Measurements from ENCODE around the gene ARHGEF26.

Gene ARHGEF26

GRCh38 chr3:154252759-154253638 lies 131.8 kb downstream of the ARHGEF26 start:
- DNase-seq (ENCODE audit: low spot score): peak; percentile 93

DNA sequence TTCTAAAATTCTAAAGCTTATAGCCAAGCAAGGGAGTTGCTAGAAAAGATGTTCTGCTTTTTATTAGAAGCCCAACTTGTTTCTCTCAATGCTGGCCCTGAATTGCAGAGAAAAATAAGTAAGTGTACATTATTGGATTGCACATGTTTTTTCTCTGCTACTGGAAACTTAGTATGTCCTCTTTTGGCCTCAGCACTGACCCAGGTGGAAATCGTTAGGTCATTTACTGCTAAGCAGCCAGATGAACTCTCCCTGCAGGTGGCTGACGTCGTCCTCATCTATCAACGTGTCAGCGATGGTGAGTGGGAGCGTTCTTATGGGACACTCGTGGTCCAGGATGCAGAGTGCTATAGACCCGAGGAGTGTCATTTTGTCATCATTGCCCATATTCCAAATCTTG lies 133.3 kb downstream of the ARHGEF26 start:
- DNase-seq (ENCODE audit: low spot score): no peak

- no peak for DNase-seq (ENCODE audit: low spot score)
Observed at GRCh38 chr3:154273381-154273780, 152.2 kb downstream of the ARHGEF26 start.

- DNase-seq (ENCODE audit: low spot score): no peak
Observed at GRCh38 chr3:154274348-154274747, 153.2 kb downstream of the ARHGEF26 start.

DNA sequence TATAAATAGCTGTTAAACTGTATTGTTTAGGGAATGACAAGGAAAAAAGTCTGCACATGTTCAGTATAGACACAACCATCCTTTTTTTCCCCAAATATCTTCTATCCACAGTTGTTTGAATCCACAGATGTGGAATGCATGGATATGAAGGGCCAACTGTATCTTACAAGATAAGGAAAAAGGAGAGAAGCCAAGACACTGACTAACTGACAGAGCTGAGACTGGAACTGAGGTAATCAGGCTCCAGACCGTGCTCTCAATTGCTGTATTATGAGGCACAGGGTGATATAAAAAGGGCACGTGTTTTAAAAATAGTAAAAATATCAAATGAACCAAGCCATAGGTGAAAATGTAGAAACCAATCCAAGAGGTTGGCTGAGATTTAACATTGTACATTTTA lies 154.1 kb downstream of the ARHGEF26 start:
- no peak for DNase-seq (ENCODE audit: low spot score)

DNA sequence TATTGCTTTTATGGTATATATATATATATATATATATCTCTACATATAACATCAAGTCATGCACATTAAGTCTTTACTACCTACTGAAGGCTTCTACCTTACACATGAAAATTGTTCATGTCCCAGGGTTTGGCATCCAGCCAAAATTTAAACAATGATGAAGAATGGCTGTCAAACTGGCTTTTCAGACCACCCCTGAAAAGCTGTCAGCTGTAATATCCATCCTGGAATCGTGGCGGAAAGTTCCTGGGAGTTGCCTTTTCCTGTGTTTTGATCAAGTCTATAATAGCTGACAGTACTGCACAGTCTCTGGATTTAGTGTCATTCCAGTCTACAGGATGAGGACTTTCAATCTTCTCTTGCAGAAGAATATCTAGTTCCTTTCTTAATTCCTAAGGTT lies 154.8 kb downstream of the ARHGEF26 start:
- no peak for DNase-seq (ENCODE audit: low spot score)

GRCh38 chr3:154280161-154280560 lies 159.0 kb downstream of the ARHGEF26 start:
- no peak for DNase-seq (ENCODE audit: low spot score)

DNA sequence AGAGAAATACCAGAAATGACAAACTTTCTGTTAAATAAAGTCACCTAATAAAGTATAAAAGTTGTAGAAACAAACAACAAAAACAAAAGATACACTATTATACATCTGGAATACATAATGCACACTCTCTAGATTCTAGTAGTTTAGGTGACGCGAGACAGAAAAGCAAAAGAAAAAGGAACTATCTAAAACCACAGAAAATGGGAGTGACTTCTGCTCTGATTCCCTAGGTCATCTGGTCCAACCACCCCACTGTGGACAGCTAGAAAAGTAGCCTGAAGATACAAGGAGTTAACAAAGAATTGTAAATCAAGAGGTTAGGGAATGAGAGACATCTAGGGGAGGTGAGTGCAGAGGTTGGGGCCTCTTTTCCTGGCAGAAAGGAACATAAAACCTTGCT lies 164.0 kb downstream of the ARHGEF26 start:
- DNase-seq (ENCODE audit: low spot score): no peak

- DNase-seq (ENCODE audit: low spot score): no peak
Observed at GRCh38 chr3:154290187-154290586, 169.0 kb downstream of the ARHGEF26 start.

- peak; percentile 81 for DNase-seq (ENCODE audit: low spot score)
Observed at GRCh38 chr3:154294016-154294415, 172.8 kb downstream of the ARHGEF26 start.

DNA sequence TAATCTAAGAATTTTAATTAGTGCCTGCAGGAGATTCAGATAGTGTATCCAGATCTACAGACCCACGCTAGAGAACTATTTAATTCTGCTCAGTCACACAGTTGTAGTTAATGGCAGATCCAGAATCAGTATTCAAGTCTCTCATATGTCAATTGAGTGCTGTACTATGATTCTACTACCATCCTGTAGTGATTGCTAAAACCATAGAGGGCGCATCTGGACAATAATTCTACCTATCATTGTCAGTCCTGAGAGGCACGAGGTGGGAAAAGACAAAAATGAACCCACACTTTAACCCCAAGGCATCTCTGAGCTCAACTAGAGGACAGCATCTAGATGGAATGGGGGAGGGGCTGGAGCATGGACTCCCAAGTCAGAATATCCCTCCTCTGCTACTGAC lies 180.4 kb downstream of the ARHGEF26 start:
- DNase-seq (ENCODE audit: low spot score): no peak

- no peak for DNase-seq (ENCODE audit: low spot score)
Observed at GRCh38 chr3:154304116-154304786, 183.1 kb downstream of the ARHGEF26 start.

DNA sequence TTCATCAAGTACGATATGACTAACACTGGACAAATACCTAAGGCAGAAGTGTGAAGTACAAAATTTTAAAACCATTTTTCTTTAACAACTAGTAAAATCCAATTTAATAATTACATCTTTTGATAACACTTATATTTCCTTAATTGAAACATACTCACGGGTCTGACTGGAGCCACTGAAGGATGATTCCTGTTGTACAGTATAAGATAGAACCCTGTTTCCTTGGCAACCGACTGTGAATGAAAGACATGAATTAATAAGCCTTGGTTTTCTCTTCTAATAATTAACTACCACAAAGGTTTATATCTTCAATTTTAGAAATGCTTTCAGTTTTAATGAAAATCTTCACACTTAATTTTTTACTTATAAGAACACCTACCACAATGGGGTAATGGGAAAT lies 183.7 kb downstream of the ARHGEF26 start:
- no peak for DNase-seq (ENCODE audit: low spot score)

GRCh38 chr3:154307363-154307762 lies 186.2 kb downstream of the ARHGEF26 start:
- DNase-seq (ENCODE audit: low spot score): no peak
